Kidney tubule cell (primary cell): ENCODE measurements around the gene NES.

Experiments
- DNase-seq: peaks from one replicate; pipeline ENCODE4 v3.0.0-alpha.2; 2018; ENCODE audit warnings: low spot score

Gene NES

DNA sequence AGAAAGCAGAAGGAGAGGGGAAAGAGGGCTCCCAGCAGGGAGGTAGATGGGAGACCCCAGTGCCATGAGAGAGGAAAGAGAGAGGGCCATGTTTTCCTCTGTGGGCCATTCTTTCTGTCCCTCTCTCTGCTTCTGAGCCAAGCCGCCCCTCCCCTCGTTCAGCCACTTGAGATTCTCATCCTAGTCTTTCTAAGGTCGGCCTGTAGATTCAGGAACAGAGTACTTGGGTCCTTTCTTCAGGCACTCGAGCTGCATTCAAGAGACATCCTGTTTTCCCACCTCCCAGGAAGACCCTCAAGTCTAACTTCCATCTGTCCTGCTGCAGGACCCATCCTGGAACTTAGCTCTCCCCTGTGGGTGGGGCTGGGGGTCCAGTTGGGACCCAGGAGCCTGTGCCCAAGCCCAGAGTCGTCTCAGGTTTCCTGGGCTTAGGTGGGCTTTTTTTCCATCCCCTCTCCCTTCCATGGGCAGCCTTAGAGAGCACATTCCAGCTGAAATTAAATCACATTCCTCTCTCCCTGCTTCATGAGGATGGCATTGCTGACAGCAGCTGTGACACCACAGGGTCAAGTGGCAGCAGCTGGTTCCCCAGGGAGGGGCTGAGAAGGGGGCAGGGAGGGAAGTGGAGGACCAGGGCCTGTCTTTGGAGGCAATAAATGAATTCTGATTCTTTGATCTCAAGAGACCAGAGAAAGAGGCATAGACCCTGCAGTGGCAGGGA is 13.0 kb downstream of the NES start:
- peak; percentile 37 for DNase-seq

DNA sequence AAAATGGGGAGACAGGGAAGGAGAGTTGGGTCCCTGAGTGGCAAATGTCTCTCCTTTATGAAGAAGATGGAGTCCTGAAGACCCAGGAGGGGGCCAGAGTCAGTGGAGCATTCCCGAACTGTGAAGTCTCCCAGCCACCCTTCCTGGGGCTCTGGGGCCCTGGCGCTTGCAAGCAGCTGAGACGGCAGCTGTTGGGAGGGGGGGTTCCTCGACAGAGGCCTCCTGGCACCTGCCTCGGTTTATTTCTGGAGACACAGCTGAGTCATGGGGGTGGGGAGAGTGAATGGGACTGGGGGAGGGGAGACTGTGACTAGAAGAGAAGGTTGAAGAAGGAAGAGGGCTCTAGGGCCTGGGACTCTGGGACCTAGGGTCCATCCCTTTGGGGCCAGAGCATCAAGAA is 14.0 kb downstream of the NES start:
- no peak for DNase-seq

DNA sequence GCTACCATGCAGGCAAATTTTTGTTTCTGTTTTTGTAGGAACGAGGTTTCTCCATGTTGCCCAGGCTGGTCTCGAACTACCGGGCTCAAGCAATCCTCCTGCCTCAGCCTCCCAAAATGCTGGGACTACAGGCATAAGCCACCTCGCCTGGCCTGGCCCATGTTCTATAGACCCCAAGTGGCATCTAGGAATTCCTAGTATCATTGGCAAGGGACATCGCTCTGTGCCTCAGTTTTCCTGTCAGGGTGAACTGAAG is 14.5 kb downstream of the NES start:
- DNase-seq = no peak

DNA sequence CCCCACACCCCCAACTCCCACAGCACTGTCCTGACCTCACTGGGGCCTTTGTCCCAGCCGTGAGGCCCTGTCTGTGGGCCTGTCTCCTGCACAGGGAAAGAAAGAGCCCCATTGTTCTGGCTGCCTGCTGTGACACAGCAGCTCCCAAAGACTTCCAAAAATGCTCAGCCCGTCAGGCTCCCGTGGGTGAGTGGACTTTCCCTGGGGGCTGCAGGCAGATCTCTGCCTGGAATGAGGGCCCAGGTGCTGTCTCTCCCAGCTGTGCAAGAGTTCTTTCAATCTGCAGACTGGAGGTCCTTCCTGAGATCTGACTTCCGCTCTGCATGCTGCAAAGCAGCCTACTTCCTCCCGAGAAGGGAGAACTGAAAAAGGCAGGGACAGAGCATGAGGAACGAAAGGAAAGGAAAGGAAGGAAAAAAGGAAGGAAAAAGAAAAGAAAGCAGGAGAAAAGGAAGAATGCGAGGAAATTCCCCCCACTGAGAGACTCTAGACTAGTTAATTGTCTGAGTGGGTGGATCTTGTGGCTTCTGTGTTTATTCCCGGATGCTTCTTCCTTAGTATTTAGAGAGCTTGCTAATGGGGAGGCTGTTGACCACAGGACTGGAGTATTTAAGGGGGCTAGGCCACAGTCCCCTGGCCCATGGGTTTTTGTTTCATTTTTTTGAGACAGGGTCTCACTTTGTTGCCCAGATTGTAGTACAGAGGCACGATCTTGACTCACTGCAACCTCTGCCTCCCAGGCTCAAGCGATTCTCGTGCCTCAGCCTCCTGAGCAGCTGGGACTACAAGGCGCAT is 15.0 kb downstream of the NES start:
- DNase-seq = peak; percentile 67

DNA sequence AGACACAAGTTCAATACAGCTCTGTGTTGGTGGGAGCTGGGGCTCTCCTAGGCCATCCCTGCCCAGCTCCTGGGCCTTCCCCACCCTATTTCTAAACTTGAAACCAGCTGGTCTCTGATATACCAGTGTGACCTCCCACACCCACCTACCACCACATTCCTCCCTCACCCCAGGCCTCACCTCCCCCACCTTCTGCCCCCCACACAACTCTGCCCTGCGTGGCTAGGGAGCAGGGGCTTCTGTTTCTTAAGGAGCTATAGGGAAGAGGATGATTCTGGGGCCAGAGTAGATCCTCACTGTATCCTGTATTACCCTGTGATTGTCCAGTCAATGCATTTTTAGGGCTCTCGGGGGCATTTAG is 16.5 kb downstream of the NES start:
- DNase-seq = no peak

DNA sequence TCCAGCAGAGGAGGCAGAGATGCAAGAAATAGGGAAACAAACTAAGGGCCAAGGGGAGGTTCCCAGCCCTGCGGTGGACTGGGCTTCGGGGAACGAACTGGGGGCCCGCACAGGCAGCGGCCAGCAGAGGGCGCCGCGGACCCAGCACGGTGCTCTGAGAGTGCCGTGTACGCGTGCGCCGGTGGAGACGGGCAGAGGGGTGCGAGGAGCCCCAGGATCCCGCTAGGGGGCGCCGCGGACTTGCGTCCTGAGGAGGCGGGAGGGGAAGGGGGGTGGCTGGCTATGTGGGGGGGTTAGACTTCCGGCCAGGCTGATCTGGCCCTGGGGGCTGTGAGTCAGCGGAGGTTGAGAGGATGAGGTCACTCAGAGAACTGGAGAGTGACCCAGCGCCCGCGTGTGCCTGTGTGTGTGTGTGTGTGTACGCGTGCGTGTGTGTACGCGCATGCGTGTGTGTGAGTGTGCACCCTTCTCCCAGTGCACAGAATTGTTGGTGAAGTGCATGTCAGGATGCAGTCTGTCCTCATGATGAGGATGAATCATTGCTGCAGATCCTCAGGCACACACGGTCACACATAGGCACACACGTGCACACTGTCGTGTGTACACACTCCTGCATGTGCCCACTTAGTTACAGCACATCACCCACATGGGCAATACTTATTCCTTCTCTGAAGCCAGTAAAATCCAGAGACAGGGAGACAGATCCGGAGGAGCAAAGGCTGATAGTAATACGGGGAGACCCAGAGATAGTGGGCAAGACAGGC is 17.0 kb downstream of the NES start:
- DNase-seq = peak; percentile 98

DNA sequence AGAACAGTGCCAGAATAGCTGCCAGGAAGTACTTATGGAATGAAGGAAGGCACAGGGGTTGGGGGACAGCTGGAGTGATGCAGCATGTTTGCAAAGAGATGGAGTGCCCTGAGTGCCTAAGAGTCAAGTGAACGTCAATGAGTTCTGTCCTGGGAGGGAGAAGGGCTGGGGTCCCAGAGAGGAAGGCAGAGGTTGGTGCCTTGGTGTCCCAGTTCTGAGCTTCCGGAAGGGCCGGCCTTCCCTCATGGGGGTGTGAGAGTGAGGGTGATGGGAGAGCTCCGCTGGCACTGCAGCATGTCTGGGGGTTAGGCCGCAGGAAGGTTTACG is 17.6 kb downstream of the NES start:
- no peak for DNase-seq

DNA sequence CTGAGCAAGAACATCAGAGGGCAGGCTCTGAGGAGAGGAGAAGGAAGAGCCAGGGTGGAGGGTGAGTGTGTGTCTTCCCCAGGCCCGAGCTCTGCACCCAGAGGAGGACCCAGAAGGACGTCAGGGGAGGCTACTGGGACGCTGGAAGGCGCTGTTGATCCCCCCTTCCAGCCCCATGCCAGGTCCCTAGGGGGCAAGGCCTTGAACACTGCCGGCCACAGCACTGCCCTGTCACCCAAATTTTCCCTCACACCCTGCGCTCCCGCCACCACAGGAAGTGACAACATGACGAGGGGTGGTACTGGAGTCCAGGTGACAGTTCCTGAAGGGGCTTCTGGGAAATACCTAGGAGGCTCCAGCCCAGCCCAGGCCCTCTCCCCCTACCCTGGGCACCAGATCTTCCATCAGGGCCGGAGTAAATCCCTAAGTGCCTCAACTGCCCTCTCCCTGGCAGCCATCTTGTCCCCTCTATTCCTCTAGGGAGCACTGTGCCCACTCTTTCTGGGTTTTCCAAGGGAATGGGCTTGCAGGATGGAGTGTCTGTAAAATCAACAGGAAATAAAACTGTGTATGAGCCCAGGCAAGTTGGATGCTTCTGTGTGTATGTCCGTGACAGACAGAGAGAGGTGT is 18.1 kb downstream of the NES start:
- no peak for DNase-seq

DNA sequence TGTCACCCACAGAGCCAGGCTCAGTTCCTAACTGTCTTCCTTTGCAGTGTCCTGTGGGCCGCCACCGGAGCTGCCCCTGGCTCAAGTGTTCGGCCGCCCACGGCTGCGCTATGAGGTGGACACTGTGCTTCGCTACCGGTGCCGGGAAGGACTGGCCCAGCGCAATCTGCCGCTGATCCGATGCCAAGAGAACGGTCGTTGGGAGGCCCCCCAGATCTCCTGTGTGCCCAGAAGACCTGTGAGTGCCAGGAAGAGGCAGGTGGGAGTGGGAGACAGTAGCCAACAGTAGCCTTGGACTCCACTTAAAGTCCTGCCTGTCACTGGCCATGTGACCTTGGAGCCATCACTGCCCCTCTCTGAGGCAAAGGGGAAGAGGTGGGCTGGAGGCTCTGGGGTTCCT is 18.7 kb downstream of the NES start:
- DNase-seq = no peak

DNA sequence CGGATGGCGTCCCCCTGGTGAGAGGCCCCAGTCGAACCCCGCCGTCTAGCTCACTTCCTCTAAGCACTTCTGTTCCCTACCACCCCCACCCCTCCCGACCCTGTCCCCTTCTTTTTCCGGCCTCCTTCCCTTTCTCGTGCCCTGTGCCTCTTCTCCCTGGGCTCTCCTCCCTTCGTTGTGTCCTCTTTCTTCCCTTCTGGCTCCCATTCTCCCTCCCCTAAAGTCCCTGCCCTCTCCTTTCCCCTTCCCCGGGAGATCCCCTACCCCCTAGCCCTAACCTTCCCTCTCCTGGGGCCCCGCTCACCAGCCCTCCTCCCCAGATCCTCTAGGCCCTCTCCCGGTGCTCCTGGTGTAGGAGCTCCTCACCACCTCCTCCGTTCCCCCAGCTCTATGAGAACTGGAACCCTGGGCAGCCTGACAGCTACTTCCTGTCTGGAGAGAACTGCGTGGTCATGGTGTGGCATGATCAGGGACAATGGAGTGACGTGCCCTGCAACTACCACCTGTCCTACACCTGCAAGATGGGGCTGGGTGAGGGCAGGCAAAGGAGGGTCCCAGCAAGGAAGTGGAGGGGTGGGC is 19.4 kb downstream of the NES start:
- peak; percentile 20 for DNase-seq

DNA sequence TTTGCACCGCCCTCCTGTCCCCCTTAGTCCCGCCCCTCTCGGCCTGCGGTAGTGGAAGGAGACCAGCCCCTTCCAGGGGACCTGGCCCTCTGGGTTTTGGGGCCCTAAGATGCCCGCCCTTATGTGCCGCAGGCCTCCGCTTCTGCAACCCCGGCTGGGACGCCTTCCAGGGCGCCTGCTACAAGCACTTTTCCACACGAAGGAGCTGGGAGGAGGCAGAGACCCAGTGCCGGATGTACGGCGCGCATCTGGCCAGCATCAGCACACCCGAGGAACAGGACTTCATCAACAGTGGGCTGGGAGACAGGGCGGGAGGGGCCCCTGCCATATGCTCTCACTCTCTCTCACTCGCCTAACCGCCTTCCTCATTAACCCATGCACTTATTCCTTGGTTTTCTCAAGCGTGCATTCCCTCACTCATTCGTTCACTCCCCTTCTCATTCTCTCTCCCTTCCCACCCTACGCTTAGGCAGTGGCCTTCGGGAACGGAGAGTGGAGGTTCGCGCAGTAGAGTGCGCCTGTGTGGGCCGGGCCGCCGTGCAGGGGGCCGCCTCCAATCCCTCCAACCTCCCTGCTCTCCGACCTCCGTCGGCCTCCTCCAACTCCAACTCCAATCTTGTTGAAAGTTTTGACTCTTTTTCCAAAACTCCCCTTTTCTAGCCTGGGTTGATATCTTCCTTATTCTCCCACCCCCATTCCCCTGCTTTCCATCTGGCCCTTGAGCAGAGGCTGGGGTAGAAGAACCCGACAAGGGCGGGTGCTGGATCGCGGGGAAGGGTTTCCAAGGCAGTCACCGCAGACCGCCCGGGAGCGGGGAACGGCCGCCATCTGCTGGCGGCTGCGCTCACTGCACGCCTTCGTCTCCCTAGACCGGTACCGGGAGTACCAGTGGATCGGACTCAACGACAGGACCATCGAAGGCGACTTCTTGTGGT is 20.1 kb downstream of the NES start:
- DNase-seq = peak; percentile 57

DNA sequence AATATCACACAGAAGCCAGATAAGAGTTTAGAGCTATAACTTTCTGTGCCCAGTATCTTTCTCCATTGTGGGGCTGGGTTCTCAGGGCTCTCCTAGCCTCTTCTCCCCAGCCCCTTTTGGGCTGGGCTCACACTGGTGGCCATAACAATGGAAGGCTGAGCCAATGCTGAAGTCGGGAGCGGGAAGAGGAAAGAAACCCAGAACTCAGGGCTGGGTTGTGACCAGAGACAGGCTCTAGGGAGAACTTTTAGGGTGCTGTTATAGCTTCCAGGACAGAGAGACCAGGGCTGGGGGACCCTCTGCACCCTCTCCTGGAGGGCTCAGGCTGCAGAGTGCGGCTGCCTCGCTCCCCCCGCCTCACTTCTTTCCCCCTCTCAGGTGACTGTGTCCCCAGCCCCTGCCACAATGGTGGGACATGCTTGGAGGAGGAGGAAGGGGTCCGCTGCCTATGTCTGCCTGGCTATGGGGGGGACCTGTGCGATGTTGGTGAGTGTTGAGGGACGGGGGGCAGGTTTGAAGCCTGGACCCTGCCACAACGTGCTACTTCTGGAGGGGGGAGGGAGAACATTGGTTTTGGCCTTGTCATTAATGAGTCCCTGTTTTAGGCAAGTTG is 21.2 kb downstream of the NES start:
- no peak for DNase-seq

DNA sequence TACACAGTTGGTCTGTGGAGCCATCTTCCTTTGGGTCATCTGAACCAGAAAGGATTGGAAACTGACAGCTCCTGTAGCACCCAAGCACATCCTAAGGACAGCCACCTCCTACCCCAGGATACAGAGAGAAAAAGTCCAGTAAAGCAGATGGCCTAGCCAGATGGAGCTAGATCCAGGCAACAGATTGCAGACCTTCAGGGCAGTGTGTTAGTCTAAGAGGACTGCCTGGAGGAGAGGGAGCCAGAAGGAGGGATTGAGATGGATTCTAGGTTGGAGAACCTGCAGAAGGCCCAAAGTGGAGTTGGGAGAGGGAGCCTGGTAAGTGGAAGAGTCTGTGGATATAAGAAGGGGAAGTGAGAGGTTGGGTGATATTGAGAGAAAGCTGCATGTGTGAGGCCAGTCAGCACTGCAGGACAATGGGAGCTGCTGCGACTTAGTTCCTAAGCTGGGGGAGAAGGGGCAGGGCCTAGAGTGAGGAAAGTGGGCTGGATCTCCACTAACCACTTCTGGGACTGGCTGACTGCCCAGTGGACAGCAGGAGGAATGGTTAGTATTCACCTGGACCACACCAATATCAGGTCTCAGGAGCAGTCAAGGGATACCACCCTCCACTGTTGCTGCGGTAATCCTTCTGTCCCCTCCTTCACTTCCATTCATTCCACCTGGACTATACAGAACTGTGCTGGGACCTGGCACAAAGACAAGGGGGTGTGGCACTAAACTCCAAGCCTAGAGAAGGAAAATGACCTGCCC is 21.9 kb downstream of the NES start:
- DNase-seq = no peak

DNA sequence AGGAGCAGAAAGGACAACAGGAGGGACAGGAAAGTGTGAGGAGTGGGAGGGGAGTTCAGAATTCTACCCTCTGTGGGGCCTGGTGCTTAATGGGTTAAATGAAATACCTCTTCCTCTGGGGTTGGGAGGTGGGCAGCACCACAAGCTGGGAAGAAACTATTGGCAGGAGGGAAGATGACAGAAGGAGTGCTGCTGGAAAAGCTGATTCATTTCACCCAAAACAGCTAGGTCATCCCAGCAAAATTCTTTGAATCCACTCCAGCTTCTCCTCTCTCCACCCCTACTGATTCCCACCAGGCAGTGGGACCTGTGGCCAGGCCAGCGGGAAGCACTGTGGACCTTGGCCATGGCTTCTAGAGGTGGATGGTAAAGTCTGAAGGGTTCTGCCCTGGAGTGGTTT is 22.5 kb downstream of the NES start:
- DNase-seq = no peak

DNA sequence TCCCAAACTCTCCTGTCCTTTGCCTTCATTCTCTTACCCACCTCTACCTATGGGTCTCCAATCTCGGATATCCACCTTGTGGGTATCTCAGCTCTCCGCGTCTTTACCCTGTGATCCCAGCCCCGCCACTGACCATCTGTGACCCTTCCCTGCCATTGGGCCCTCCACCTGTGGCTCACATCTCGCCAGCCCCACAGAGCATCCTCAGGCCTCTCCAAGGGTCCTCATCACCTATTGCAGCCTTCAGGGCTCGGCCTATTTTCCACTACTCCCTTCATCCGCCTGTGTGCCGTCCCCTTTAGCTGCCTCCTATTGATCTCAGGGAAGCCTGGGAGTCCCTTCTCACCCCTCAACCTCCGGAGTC is 24.2 kb downstream of the NES start:
- no peak for DNase-seq

DNA sequence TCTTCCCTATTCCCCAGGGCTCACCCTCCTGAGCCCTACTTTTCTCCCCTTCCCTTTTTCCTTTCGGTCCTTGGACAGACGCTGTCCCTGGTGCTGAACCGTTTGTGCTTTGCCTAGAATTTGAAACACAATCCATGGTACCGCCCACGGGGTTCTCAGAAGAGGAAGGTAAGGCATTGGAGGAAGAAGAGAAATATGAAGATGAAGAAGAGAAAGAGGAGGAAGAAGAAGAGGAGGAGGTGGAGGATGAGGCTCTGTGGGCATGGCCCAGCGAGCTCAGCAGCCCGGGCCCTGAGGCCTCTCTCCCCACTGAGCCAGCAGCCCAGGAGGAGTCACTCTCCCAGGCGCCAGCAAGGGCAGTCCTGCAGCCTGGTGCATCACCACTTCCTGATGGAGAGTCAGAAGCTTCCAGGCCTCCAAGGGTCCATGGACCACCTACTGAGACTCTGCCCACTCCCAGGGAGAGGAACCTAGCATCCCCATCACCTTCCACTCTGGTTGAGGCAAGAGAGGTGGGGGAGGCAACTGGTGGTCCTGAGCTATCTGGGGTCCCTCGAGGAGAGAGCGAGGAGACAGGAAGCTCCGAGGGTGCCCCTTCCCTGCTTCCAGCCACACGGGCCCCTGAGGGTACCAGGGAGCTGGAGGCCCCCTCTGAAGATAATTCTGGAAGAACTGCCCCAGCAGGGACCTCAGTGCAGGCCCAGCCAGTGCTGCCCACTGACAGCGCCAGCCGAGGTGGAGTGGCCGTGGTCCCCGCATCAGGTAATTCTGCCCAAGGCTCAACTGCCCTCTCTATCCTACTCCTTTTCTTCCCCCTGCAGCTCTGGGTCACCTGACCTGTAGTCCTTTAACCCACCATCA is 24.8 kb downstream of the NES start:
- DNase-seq = peak; percentile 28

DNA sequence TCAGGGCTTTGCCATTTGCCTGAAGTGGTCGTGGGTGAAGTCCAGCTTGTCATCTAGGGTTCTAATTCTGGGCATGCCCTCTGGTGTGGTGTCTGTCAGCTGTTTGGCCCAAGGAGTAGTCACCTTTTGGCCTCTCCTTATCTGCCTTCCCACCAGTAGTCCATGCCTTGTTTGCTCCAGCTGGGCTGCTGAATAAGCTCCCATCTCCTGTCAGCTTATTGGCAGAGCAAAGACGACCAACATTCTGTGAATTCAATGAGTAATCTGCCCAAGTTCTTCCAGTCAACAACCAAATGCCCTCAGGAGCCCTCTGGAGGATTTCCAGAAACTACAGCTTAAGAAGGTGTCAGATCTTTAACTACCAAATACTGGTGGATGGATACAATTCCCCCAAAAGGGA is 28.3 kb downstream of the NES start:
- DNase-seq = peak; percentile 30

DNA sequence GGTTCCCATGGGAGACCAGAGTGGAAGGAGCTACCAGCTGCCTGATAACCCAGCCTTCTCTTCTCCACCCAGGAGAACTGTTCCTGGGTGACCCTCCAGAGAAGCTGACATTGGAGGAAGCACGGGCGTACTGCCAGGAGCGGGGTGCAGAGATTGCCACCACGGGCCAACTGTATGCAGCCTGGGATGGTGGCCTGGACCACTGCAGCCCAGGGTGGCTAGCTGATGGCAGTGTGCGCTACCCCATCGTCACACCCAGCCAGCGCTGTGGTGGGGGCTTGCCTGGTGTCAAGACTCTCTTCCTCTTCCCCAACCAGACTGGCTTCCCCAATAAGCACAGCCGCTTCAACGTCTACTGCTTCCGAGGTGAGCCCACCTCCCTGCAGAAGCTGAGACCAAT is 28.7 kb downstream of the NES start:
- no peak for DNase-seq

DNA sequence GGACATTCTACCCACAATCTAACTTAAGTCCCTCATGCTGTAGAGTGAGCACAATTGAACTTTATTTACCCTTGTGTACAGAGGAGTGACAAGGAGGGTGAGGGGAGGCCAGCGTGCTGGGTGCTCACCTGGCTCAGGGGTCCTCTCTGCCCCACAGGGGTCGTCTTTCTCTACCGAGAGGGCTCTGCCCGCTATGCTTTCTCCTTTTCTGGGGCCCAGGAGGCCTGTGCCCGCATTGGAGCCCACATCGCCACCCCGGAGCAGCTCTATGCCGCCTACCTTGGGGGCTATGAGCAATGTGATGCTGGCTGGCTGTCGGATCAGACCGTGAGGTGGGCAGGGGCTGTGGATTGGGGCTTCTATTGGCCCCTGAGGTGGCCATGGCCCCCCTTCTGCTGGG is 29.9 kb downstream of the NES start:
- no peak for DNase-seq
